Mesenteric fat pad (tissue), 1 donor: ENCODE data around the gene PRUNE1. TPM values are rescaled to one million over a fixed set of nuclear protein-coding genes. Genes with fewer than 3 reads are reported as not detected.

Experiments used
- DNase-seq: peaks from one replicate; pipeline ENCODE4 v3.0.0-alpha.2; 2020; ENCODE audit warnings: low spot score
- total RNA-seq: library from RNA; stranded (reverse); fragmentation: NEBNext Ultra II Directional; extraction: Animal tissue kit (Norgen Biotek cat#: 25700); gene quantifications from one replicate; pipeline ENCODE4 v1.2.1, GENCODE V29; 2021
- donor health status: DM: yes; HTN: yes; CAD: no.

The PRUNE1 gene
- total RNA-seq, 1 donor from 2014 or later: 14.4 TPM

DNA sequence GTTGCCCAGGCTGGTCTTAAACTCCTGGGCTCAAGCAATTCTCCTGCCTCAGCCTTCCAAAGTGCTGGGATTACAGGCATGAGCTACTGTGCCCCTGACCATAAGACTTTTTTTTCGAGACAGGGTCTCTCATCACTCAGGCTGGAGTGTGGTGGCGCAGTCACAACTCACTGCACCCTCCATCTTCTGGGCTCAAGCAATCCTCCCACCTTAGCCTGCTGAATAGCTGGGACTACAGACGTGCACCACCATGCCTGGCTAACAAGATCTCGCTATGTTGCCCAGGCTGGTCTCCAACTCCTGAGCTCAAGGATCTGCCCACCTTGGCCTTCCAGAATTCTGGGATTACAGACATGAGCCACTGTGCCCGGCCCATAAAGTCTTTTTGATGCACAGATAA is 41.2 kb downstream of the PRUNE1 start:
- DNase-seq: no peak

DNA sequence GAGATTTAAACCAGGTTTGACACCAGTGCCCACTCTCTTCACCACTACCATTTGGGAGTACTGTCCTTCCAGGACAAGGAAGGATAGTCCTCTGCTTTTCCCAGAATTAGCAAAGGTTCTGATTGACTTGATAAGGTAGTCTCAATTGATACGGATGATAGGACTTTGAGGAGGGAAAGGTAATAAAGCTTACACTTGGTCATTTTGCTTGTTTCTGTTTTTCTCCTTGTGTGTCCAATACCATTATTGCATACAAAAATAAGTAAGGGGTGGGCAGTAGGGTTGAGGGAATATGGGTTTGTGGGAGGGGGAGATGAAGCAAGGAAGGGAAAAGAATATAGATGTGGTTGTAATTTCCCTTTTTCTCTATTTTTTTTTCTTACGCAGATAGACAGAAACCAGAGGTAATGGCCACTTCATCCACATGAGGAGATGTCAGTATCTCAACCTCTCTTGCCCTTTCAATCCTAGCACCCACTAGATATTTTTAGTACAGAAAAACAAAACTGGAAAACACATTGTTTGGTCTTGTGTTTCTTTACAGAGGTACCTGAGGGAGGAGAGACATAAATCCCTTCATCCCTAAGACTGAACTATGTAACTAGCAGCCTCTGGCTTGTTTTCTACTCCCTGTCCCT is 41.9 kb downstream of the PRUNE1 start:
- DNase-seq: no peak

DNA sequence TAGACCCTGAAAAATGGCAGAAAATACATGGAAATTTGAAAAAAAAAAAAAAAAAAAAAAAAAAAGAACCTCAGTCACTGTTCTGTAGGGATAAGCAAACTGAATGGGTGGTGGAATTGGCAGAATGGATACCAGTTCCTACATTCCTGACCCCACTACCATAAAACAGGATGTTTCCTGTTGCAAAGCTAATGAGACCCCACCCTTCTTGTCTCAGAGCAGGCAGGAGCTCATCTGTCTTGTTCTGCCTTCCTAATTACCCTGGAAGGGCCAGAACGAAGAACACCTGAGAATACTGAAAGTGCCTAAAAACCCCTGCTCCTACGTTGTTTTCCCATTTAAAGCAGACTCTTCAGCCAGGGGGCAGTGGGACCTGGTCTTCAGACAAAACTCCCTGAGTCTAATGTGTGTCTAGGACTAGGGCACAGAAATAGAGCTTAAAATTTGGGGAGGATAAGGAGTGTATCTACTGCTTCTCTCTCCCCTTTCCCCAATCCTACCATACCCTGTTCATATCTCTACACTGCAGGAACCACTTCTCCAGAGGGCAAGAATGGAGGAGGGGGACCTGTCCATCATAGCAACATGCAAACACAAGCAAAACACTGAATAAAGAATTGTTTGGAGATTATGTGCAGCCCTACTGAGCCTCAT is 43.2 kb downstream of the PRUNE1 start:
- DNase-seq: no peak

DNA sequence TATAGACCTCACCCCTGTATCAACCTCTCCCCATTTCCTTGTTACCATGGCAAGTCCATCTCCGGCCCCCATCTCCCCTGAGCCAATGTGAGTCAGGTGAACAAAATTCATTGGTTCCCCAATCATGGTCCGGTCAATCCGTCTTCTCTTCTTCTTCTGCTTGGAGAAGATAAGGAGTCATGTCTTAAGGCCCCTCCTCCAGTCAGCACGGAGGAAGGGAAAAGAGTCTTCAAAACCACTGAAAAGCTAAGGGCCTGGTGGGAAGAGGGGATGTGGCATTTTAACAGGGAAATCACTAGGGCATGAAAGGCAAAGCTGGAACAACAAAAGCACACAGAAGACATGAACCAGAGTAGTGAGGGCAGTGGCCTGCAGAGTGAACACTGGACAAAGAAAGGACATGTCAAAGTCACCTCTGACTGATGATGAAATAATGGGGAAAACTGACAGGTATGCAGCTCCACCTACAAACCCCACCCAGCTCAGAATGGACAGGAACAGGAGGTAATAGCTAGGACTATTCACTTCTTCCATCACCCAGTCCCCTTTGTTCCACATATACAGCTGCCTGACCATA is 46.8 kb downstream of the PRUNE1 start:
- DNase-seq: no peak

DNA sequence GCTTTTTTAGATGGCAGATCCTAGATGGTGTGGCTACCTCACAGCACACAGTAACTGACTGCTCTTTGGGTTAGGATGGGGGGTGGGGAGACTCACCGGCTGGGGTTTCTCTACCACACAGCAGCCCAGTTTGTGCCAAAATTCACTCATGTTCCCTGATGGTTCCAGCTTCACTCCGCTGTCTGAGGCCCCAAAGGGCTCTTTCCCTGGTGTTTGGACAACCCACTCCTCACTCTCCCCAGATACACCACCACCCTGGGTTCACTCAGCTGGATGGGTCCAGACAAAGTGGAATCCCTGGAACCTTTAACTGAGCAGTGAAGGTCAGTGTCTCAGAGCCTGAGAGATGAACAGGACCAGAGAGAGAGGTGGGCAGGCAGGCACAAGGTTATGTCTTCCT is 47.3 kb downstream of the PRUNE1 start:
- DNase-seq: no peak

DNA sequence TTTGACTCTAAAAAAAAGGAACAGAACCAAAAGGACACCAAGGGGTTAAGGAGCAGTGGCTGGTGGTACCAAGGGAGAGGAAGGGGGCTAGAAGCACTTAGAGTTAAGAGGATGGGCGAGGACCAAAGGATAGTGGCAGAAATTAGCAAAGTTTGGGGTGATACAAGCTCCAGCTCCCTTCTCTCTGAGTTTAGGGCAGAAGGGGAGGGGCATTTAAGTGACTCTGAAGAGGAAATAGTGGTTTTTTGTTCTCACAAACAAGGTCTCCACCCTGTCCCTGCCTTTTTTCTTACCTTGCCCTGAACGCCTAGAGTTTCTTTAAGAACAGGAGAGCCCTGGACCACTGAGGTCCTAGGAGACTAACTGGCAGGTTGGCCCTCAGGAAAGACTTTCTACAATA is 47.9 kb downstream of the PRUNE1 start:
- no peak for DNase-seq

DNA sequence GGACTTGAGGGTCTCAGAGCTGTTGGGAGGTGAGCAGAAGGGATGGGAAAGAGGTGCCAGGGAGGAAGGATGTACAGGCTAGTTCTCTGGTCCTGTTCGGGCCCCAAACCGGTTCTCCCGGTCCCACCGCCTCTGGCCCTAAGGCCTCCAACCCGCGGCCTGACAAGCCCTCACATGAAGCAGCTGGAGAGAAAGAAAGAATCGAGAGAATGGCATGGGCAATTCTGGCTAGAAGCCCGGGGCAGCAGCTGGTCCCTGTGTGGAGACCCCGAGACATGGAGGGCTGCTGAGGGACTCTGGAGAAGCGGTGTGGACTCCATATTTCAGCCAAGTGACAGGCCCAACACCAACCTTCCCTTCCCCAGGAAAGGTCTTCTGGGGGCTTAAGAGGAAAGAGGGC is 50.4 kb downstream of the PRUNE1 start:
- no peak for DNase-seq

DNA sequence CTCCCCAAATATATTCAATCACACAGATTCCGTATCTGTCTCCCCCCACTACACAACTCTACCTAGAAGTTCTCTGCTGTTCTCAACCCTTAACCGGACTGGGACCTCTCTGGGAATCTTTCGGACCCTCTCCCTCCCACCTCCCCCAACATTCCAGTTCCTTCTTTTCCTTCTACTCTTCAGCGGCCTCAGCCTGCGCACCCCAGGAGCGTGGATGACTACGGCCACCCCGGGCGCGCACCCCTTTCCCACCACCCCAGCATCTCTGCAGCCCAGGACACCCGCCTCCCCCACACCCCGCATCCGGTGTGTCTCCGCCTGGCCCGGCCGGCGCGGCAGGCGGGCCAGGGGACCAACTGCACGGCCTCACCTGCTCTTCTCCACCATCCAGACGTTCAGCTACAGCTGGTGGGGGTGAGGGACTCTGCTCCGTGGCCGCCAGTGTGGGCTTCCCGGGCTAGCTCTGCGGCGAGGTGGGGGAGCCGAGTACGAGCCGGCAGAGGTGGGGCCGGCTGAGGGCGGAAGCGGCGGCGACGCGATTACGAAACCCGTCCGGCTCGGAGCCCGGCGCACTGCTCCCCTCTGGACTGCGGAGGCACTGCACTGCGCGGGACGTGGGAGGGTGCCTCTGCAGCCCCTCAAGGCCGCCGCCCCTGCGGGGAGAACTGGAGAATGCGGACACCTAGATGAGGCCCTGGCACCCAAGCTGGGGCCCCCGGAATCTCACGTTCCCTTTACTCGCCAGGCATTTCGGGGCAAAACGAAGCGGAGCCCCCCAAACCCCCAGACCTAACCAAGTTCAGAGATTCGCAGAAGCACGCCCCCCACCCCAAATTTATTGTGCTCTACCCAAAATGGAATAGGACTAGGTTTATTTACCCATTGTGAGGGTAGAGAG is 51.1 kb downstream of the PRUNE1 start, which contains the start of gene CDC42SE1:
Gene CDC42SE1 (minus strand): TSS at position 514 of the 898 bp plus-strand sequence. CDS start 3,892 bp downstream, outside the sequence.
- DNase-seq: peak; percentile 97

DNA sequence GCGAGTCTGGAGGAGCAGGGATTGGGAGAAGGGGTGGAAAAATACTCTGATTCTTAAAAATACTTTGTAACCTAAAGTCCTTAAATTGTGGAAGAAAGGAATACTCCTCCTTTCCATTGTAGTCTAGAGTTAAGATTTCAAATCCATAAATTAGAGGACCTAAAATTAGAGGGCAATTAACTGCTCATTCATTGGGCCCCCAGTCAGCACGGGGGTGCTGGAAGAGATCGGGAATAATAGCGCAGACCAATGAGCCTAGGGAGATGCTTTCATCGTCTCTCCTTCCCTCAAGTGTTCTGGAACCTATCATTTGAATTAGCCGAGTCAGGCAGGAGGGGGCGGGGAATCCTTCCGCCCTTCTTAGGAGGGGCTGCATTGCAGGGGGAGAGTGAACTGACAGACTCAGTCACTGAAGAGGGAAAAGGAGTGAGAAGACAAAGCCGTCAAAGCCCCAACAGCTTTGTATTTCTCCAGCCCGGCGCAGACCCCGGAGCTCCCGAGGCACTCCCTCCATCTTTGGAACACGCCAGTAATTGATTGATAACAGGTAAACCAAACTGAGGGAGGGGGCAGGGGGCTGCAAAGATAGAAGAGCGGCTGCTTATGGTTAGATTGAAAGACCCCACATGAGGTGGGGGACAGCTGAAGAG is 51.9 kb downstream of the PRUNE1 start, which contains the start of gene MLLT11:
Gene MLLT11 (plus strand): TSS at position 391 of the 650 bp plus-strand sequence. CDS start 6,828 bp downstream, outside the sequence.
- no peak for DNase-seq

DNA sequence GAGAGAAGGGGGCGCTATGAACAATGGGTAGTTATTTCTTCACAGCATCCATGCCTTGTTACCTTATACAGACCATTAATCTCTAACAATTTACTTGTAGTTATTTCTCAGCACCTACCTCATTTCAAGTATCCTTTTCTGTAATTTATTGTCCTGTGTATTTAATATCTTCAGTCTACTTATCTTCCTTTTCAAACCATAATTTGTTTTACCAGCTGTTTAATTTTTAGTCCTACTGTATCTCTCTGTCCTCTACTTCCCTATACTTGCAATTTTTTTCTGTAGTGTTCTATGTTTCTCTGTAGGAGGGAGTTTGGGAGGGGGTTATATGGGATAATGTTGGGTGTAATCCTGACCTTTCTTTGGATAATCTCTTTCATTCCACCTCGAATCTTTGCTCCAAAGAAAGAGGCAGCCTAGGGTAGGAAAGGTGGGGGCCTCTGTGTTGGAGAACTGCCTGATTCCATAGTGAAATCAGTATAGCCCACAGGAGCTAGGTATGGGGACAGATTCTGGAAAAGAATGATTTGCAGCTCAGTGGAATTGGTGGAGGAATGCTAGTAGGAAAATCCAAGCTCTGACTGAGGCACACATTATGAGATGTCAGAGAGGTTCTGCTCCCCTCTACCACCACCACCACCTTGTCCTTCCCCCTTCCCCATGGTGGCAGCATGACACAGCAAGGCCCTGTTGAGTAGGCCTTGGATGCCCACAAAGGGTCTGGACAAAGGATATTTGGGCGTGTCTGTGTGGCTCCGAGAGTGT is 52.6 kb downstream of the PRUNE1 start:
- DNase-seq: no peak

DNA sequence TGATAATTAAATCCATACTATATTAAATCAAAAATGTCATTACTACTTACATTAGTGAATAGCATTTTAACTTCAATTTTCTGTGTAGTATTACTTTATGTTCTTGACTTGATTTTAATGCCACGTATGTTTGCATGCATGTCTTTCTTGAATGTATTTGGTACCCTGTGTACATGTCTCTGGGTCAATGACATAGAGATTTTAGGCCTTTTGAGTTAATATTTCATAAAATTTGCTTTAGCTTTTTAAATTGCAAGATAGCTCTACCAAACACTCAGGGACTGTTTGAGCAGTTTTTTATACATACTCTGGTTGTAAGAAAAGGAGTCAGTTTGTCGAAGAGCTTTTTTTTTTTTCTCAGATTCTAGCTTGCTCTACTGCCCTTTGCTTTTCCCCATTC is 53.5 kb downstream of the PRUNE1 start:
- DNase-seq: no peak

DNA sequence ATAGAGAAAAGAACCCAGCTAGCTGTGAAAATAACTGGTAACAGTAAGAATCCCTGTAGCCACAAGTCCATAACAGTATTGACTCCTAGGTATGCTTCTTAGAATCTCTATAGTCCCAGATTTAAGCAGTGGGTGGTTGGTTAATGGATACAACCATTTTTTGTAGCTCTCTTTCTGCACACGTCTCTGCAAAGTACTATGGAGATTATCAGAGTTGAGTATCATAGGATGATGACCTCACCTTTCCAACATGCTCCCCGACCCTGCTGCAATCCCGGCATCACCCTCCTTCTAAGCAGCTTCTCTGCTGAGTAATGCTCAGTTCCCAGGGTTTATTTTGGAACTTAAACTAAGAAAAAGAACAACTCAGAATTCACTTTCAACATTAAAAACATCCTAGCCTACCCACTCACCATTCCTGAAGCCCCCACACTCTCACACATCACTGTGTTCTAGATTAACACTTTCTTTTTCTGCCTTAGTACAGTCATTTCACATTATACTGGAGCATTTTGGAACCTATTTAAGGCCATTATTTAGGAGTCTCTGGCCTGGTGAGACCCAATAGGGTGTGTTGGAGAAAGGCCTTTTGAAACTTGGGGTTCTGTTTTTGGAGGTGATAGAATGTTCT is 54.6 kb downstream of the PRUNE1 start:
- DNase-seq: no peak

DNA sequence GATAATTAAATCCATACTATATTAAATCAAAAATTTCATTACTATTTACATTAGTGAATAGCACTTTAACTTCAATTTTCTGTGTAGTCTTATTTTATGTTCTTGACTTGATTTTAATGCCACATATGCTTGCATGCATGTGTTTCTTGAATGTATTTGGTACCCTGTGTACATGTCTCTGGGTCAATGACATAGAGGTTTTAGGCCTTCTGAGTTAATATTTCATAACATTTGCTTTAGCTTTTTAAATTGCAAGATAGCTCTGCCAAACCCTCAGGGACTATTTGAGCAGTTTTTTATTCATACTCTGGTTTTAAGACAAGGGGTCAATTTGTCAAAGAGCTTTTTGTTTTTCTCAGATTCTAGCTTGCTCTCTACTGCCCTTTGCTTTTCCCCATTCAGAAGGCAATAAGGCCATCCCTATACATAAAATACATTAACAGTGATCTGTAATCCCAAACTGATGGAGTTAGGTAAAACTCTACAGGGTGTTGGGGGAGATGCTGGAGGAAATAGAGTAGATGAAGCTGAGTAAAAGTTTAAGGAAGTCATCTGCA is 56.9 kb downstream of the PRUNE1 start:
- DNase-seq: no peak

DNA sequence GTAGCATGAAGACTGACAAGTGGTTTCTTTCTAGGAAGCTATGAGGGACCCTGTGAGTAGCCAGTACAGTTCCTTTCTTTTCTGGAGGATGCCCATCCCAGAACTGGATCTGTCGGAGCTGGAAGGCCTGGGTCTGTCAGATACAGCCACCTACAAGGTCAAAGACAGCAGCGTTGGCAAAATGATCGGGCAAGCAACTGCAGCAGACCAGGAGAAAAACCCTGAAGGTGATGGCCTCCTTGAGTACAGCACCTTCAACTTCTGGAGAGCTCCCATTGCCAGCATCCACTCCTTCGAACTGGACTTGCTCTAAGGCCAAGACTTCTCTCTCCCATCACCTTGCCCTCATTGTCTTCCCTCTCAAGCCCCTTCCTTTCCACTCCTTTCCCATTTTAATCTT is 58.9 kb downstream of the PRUNE1 start:
- DNase-seq: no peak

DNA sequence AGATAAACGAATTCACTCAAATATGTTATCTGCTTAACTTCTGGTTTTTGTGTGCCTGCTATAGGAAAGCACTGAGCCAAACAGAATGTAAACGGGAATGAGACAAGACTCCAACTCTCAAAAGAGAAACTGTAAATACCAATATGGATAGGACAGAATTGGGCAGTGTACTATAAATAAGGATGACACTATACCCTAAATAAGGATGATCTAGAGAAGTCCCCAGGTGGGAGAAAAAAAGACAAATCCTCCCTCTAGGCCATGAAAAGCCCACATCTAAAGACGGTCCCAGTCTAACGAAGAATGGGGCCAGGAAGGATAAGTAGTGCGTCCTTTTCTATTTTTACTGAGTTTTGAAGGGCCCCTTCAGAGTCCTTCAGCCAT is 60.8 kb downstream of the PRUNE1 start:
- DNase-seq: no peak

DNA sequence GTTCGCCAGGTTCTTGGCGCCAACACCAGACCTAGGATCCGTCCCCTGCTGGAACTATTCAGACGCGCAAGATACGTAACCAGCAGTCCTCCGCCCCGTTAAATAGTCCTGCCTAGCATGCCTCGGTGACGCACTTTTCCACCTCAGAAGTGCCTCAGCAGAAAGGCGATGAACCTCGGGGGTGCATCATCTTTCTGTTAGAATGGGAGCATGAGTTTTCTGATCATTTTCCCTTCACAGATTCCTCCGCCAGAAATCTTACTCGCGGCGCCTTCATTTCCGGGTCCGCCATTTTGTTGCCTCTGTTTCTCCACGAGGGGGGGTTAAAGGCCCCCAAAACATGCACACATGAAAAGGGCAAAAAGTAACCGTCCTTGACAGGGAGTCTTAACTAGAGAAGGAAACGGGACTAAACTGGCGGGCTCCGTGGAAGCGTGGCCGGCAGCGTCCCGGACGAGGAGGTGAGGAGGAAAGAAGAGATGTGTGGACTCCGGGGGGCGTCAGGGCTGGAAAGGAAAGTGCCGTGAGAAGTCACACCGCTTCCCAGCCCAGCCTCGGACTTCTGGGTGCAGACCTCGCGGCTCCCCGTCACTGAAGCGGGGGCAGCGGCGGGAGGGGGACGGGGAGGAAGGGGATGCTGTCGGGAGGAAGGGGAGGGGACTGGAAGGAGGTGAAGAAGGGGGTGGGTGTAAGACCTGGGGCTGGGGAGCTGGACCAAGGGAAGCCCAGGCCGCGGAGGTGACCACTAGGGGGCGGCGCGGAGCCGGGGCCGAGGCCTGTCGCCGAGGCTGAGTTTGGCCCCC is 62.4 kb downstream of the PRUNE1 start, which contains the start of gene GABPB2:
Gene GABPB2 (plus strand): TSS at position 288 of the 803 bp plus-strand sequence. CDS start 17,429 bp downstream, outside the sequence.
- peak; percentile 96 for DNase-seq

DNA sequence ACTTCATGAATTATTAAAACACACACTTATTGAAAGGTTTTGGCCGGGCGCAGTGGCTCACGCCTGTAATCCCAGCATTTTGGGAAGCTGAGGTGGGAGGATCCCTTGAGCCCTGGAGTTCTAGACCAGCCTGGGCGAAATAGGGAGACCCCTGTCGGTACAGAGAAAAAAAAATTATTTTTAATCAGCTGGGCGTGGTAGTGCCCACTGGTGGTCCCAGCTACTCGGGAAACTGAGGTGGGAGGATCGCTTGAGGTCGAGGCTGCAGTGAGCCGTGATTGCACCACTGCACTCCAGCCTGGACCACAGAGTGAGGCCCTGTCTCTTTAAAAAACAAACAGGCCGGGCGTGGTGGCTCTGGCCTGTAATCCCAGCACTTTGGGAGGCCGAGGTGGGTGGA is 64.0 kb downstream of the PRUNE1 start:
- peak; percentile 43 for DNase-seq
